CD4-positive, alpha-beta T cell treated with Interleukin-17A for 1 hour (primary cell): ENCODE data around the gene CCDC51.

Source experiments
- DNase-seq: peaks from one replicate; pipeline ENCODE4 v3.0.0-alpha.2; 2020

The CCDC51 gene

GRCh38 chr3:48418140-48418539 is 21.8 kb downstream of the CCDC51 start:
- no peak for DNase-seq

DNA sequence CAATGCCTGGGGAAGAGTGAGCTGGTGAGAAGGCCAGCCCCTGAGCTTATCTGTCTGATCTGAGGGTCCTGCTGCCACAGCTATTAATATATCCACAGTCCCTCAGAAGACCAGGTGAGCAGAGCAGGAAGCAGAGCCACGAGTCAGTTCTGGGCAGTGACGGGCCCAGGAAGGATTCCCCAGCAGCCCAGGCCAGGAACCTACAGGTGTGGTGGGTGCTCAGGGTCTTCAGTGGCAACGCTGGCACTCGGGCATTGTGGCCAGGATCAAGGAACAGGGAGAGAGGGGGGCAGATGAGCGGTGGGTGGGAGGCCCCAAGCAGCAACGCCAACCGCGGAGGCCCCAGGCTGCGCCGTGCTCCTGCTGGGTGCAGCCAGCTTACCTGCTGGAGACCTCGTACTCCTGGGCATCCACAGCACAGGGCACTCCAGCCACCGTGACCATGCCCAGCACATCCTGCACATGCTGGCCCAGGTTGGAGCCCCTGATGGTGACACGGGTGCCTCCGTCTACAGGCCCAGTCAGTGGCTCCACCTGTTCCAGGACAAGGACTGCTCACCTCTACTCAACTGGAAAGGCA is 22.3 kb downstream of the CCDC51 start:
- no peak for DNase-seq

DNA sequence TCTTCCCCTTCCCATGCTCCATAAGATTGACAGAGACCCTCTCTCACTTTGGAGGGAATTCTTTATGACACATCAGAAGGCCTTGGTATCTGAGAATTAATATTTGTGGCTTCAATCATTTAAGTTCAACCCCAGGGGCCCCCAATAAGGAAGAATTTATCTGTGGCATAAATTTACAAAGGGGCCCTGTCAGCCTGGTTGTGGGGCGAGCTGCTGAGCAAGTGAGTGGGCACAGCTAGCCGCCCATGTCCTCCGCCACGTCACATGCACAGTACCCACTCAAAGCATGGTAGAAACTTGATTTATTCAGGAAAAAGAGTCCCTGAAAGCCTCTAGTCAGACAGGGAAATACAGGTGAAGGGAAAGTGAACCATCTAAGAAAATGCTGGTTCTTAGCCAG is 23.4 kb downstream of the CCDC51 start:
- no peak for DNase-seq

DNA sequence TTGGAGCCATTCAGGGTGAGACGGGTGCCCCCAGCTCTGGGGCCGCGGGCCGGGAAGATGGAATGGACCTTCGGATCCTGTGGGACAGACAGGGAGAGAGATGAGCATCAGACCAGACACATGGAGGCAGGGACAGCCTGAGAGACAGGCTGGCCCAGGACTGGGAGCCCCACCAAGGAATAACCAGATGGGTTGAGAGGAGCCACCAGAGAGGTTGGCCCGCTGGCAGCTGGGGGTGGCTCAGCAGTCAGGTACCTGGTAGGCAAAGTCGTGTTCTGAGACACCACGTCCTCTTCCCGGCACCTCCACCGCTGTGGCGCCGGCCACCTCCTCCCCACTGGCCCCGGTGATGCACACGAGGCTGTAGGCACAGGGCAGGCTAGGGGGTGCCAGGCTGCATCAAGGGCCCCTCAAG is 23.8 kb downstream of the CCDC51 start:
- DNase-seq: no peak

GRCh38 chr3:48415251-48415953 is 24.5 kb downstream of the CCDC51 start:
- DNase-seq: no peak

DNA sequence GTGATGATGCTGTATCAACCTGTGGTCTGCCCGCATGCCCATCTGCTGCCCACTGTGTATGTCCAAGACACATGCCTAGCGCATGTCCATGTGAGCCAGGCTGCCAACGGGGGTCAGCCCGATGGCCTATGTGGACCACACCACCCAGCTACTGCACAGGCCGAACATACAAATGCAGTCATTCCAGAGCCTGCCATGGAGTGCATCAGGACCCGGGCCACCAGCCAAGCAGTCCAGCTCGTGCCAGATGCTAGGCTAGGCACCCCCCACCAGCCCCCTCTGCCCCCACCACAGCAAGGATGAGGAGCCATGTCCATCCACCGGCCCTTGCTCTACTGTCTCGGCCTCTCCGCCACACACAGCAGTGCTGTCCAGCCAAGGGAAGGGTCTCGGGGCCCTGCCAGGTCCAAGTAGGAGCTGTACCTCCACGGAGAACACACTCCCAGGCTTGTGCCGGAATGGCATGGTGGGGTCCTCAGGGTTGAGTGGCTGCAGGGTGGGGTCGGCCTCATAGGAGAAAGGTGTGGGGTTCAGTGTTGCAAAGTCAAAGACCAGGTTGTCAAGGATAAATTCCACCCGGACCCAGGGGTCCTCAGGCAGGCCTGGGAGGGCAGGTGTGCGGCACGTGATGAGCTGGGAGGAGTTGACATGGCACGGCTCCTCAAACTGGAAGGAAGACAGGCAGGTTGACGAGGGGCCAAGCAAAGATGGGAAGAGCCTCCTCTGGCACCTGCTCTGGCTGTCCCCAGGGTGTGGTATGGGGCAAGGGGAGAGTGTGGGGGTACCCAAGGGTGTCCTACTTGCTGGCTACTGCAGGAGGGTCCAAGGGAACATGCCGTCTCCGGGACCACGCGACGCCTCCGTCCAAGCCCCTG is 25.3 kb downstream of the CCDC51 start:
- DNase-seq: no peak

DNA sequence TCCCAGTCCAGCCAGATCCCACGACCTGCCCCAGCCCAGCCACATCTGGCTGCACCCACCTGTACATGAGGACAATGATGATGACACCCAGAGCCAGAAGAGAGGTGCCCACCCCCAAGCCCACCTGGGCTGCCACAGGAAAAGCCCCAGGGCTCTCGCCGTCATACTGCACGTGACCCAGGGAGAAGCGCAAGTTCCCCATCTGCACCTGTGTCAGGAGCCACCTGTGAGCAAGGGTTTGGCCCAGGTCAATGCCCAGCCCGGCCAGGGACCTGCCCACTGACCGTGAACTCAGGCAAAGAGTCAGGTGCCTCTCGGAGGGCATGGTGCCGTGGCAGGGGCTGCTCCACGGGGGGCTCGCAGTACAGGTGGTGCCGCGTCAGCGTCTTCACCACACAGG is 26.3 kb downstream of the CCDC51 start:
- no peak for DNase-seq

- DNase-seq: no peak
Measured at GRCh38 chr3:48413086-48413485, 26.8 kb downstream of the CCDC51 start.

DNA sequence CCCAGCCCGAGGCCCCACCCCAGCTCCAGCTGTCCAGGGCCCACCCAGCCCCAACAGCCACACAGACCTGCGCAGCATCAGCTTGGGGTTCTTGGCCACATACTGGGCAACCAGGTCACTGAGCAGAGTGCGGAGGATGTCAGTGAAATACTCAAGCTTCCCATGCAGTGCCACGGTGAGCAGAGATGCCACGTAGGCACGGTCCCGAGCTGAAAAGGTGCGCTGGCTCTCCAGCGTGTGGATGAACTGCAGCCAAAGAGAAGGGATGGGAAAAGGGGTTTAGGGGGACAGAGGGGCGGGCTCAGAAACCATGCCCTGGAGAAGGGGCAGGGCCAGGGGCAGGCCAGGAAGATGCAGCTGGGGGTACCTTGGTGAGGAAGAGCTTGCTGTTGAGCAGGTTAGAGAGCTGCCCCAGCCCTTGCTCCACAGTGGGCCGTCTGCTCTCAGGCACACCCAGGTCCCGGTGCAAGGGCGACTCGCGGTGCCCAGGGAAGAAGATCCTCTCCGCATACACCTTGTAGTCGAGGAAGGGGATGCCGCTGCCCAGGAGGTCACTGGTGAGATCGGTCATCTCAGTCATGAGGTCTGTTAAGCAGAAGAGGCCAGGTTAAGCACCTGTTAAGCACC is 27.4 kb downstream of the CCDC51 start:
- no peak for DNase-seq

DNA sequence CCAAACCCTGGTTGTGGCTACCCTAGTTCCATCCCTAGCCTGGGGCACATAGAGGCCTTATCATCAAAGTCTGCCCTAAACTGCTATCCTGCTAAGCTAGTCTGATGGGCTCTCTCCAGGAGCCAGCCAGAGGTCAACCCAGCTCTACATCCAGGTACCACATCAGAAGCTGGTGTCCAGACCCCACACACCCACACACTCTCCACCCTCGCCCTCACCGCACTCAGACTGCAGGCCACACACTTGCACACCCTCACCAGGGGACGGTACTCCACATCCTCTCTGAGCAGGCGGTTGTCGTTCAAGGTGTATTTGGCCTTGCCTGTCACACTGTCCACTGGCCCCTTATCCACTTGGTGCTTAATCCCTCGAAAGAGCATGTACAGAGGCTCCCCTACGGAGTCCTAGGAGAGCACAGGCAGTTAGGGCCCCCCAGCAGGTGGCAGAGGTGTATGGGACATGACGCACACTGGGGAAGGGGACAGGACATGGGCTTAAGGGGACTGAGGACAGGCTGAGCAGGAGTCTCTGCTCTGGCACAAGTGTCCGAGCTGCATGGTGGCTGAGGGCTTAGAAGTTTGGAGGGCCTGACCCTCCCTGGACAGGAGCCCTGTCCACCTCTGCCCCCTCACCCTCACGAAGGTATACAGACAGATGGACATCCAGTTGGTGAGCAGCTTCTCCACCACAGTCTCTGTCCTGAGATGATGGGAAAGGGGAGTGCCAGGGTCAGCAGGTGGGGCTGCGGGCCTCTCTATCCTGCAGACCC is 28.1 kb downstream of the CCDC51 start:
- no peak for DNase-seq

DNA sequence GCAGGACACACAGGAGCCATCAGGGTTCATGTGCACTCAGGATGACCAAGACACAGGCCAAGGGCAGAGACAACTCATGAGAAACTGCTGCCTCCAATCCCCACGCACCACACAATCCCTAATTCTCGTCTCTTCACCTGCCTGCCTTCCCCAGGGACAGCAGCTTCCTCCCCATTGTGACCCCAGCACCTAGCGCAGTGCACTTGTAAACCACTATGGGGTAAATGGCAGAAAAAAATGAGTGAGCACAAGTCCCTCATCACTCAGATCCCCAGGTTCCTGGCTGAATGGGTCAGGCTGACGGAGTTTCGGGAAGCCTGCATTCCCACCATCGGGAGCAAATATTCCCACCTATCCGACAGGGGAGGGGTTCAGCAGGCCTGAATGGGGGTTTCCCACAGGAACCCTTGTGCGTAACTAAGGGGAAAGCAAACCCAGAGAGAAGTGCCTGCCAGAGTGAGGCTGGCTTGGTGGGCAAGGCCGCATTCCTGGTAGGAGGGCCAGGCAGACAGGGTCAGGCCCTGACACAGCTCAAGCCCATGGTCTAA is 28.8 kb downstream of the CCDC51 start:
- no peak for DNase-seq

GRCh38 chr3:48410205-48411040 is 29.5 kb downstream of the CCDC51 start:
- DNase-seq: no peak

DNA sequence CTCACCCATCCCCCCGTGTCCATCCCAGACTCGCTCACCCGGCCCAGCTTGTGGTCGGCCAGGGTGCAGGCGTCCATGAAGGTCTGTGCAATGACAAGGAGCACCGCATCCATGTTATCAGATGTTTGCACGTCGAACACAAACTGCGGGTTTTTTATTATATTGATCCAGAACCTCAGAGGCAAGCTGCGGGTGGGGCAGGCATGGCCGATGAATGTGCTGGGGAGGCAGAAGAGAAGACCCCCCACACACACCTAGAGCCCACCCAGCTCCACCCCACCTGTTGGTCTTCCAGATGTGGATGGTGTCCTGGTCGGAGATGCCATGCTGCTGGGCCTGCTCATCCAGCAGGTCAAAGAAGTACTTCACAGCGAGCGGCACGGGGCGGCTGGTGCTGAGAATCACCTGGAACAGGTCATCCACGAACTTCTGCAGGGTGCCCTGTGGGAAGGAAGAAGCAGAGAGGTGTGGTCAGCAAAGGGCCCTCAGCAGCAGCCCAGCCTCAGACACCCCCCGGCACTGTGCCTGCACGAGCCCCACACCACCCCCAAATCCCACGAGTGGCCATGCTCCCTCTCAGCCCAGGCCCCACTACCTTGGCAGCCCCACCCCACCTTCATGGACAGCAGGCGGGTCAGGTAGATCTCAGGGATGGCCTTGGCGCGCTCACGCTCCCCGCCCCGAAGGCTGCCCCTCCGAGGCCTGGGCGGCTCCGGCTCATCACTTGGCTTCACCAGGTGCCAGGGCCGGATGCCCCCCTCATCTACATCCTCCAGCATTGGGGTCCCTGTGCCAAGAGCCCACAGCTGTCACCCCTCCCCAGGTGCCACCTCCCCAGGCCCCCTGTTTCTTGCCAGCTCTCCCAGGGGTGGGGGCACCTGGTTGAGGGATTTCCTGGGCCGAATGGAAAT is 30.4 kb downstream of the CCDC51 start:
- no peak for DNase-seq

GRCh38 chr3:48408823-48409281 is 31.1 kb downstream of the CCDC51 start:
- no peak for DNase-seq

DNA sequence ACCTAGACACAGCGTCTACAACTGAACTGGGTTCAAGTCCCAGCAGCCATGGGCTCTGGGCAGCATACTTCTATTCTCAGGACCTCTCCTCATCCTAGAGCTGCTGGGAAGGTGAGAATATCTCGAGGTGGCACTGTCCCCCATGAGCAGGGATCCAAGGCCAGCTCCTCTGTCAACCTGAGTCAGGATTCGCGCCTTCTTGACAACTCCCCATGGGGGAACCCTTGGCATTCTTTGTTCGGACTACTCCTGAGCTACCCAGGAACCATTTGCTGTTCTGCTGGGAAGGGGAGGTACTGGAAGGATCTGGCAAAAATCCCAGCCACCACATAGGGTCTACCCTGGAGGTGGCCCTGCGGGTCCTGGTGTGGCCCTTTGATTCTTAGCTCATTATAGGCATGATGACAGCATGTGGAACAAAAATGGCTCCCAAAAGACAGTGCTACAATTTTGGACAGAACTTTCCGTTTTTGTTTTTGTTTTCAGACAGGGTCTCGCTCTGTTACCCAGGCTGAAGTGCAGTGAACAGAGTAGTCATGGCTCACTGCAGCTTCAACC is 32.3 kb downstream of the CCDC51 start:
- DNase-seq: no peak

- DNase-seq: no peak
Measured at GRCh38 chr3:48406443-48407431, 33.2 kb downstream of the CCDC51 start.

GRCh38 chr3:48405971-48406370 is 33.9 kb downstream of the CCDC51 start:
- no peak for DNase-seq

GRCh38 chr3:48405343-48405881 is 34.5 kb downstream of the CCDC51 start:
- DNase-seq: no peak
